PC-9 (cell line): ENCODE data around the gene ITIH5.

Experiments used
- EZH2 ChIP-seq: fragments of 200-600 bp; sonication (generic); IDR thresholded peaks from 2 replicates; pipeline ENCODE4 v1.8.0; 2017; ENCODE audit warnings: antibody characterized with exemption, low read depth
- TF ChIP-seq, protein P1 (sequence below): fragments of 200-600 bp; sonication (generic); conservative IDR thresholded peaks from 2 replicates; pipeline ENCODE4 v1.6.1; 2017; ENCODE audit warnings: mixed run types, antibody characterized with exemption, mild to moderate bottlenecking, moderate library complexity

DNA sequence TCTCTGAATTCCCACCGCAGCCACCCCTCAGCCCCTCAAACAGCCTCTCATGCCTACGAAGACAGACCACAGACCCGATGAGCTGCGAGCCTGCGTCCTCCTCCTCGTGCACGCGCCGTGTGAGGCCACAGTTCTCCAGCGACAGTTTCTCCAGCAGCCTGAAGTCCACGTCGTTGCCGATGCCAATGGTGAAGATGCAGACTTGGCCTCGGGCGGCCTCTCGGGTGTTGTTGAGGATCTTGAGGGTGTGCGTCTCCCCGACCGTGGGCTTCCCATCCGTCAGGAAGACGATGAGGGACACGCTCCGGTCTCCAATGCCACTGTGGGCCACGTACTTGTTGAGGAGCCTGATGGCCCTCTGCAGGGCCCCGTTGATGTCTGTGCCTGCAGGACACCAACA, 87.1 kb downstream of the ITIH5 start:
- TF ChIP-seq, protein P1, sequence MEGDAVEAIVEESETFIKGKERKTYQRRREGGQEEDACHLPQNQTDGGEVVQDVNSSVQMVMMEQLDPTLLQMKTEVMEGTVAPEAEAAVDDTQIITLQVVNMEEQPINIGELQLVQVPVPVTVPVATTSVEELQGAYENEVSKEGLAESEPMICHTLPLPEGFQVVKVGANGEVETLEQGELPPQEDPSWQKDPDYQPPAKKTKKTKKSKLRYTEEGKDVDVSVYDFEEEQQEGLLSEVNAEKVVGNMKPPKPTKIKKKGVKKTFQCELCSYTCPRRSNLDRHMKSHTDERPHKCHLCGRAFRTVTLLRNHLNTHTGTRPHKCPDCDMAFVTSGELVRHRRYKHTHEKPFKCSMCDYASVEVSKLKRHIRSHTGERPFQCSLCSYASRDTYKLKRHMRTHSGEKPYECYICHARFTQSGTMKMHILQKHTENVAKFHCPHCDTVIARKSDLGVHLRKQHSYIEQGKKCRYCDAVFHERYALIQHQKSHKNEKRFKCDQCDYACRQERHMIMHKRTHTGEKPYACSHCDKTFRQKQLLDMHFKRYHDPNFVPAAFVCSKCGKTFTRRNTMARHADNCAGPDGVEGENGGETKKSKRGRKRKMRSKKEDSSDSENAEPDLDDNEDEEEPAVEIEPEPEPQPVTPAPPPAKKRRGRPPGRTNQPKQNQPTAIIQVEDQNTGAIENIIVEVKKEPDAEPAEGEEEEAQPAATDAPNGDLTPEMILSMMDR = no peak
- no peak for TF ChIP-seq EZH2
